Activated CD4-positive, alpha-beta T cell treated with anti-CD3 and anti-CD28 coated beads, Interleukin-2, Interleukin-4, amounts not matched to agents 100 ng/mL and 50 ng/mL, durations not matched to agents 16 hours and 8 hours (primary cell): ENCODE data around the gene CARMIL1.
A peak's percentile ranks its signal among the peaks of the same experiment; 100 is the strongest.

Experiments used
- DNase-seq: peaks from one replicate; pipeline ENCODE4 v3.0.0-alpha.2; 2020; ENCODE audit warnings: low spot score

The CARMIL1 gene

GRCh38 chr6:25446830-25447569, 167.8 kb downstream of the CARMIL1 start:
- no peak for DNase-seq

GRCh38 chr6:25447570-25447929, 168.4 kb downstream of the CARMIL1 start:
- no peak for DNase-seq

GRCh38 chr6:25448965-25449538, 169.9 kb downstream of the CARMIL1 start:
- DNase-seq = no peak

- DNase-seq = no peak
Measured at GRCh38 chr6:25449774-25450173, 170.6 kb downstream of the CARMIL1 start.

GRCh38 chr6:25450469-25451198, 171.5 kb downstream of the CARMIL1 start:
- DNase-seq = no peak

GRCh38 chr6:25452031-25452430, 172.9 kb downstream of the CARMIL1 start:
- DNase-seq = no peak

GRCh38 chr6:25453288-25453687, 174.1 kb downstream of the CARMIL1 start:
- no peak for DNase-seq

GRCh38 chr6:25454136-25454535, 175.0 kb downstream of the CARMIL1 start:
- DNase-seq = no peak

GRCh38 chr6:25456249-25457040, 177.3 kb downstream of the CARMIL1 start:
- no peak for DNase-seq

- no peak for DNase-seq
Measured at GRCh38 chr6:25457516-25457915, 178.3 kb downstream of the CARMIL1 start.

GRCh38 chr6:25458485-25458884, 179.3 kb downstream of the CARMIL1 start:
- peak; percentile 28 for DNase-seq

- DNase-seq = no peak
Measured at GRCh38 chr6:25462235-25462897, 183.2 kb downstream of the CARMIL1 start.

GRCh38 chr6:25463441-25463840, 184.3 kb downstream of the CARMIL1 start:
- DNase-seq = no peak

GRCh38 chr6:25464225-25464624, 185.1 kb downstream of the CARMIL1 start:
- no peak for DNase-seq

GRCh38 chr6:25465941-25466340, 186.8 kb downstream of the CARMIL1 start:
- DNase-seq = no peak

GRCh38 chr6:25468881-25469280, 189.7 kb downstream of the CARMIL1 start:
- DNase-seq = no peak

GRCh38 chr6:25469797-25470388, 190.7 kb downstream of the CARMIL1 start:
- no peak for DNase-seq

GRCh38 chr6:25472306-25472705, 193.1 kb downstream of the CARMIL1 start:
- DNase-seq = no peak

GRCh38 chr6:25472906-25473305, 193.7 kb downstream of the CARMIL1 start:
- no peak for DNase-seq

GRCh38 chr6:25473447-25473846, 194.3 kb downstream of the CARMIL1 start:
- no peak for DNase-seq

- DNase-seq = no peak
Measured at GRCh38 chr6:25476126-25476525, 197.0 kb downstream of the CARMIL1 start.
